GM19351 (cell line): ENCODE measurements around the gene ZNF814.
"Not testable (repeated sequence)": the region's sequence is repeated elsewhere in the genome, so short reads cannot be mapped to it uniquely, and the experiment has no call there.

Experiments
- ATAC-seq: cut with Tn5 transposase; IDR thresholded peaks from one replicate; pipeline ENCODE4 v1.9.1; 2021; ENCODE audit warnings: mild to moderate bottlenecking, moderate library complexity; ENCODE audit not compliant: unreplicated experiment

The ZNF814 gene

DNA sequence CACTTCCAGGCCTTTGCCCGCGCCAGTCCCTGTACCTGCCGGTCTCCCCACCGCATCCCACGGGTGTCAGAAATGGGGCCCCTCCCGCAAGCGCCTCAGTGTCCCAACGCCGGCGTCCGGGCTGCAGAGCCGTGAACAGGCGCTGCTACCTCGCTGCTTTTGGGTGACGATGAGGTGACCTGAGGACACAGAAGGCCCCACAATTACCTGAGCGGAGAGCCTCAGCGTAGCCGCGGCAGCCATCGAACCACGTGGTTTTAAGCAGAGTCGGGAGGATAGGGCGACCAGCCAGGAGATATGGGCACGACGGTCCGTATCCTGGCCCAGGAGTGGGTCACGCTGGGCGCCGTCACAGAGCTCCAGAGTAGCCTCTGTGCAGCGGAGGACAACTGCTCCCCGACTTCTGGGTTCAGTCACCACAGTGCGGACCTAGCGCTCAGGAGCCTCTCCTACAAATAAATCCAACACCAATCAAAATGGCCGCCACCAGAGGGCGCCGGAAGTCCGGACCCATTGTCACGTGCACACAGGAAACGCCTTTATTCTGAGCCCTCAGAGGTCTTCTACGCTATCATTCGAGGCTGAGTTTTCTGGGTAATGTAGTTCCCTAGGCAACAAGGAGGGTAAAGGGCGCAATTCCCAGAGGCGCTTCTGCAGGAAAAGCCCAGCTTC lies at the start of gene ZNF814:
Gene ZNF814 (minus strand): TSS at position 478 of the 672 bp plus-strand sequence. CDS start 235 bp downstream, at position 243.
- peak; percentile 86 for ATAC-seq

DNA sequence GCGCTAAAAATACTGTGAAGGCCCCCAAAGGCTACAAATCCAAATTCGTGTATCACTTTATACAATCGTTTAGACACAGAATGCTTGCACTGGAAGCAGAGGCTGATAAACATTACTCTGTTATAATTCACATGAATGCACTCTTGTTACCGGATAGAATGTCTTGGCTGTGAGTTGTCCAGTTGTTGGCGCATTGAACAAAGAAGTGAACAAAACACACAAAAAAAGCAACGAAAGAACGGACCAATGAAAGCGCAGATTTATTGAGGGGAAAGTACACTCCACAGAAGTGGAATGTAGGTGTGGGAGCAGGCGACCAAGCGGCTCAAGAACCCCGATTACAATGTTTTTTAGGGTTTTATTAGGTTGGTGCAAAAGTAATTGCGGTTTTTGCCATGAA lies 46.9 kb upstream of the ZNF814 start:
- no peak for ATAC-seq

DNA sequence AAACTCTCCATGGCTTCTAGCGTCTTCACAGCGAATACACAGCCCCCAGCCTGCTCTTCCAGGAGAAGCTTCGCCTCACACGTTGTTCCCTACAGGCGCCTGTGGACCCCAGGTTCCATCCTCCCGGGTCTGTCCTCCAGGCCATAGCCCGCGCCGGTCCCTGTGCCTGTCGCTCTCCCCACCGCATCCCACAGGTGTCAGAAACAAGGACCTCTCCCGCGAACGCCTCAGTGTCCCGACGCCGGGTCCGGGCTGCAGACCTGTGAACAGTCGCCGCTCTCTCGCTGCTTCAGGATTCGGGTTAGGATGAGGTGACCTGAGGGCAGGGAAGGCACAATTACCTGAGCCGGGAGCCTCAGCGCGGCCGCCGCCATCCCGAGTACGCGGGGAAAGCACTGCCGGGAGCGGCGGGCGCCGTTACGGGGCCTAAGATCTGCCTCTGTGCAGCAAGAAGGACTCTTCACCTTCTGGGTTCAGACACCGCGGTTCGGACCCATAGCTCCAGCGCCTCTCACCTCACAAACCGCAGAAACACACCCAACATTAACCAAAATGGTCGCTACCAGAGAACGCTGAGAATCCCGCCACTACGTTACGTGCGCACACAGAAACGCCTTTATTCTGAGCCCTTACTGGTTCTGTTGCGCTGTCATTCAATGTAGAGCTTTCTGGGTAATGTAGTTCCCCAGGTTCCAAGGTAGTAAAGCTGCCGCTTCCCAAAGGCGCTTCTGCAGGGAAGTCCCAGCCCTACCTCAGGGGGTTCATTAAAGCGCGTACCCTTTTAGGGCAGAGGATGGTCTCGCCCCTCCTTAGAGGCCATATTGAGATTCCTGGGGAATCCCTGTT lies 46.2 kb upstream of the ZNF814 start, which contains the start of gene ZNF418:
Gene ZNF418 (minus strand): TSS at position 583 of the 846 bp plus-strand sequence. CDS start 1,580 bp downstream, outside the sequence.
- ATAC-seq: no peak

DNA sequence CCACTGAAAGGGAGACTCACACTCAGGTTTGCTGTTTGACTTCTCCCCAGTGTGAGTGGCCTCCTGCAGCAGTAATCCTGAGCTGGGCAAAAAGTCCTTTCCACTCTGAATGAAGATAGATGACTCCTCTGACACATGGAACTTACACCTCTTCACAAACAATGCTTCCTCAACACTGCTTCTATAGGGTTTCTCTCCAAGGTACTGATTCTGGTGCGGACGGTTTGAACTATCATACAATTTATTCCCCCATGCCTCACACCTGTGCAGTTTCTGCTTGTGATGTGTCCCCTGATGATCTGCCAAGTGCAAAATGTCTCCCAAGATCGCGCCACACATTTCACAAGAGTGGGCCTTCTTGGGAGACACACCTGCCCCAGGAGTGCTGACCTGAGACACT lies 38.8 kb upstream of the ZNF814 start:
- ATAC-seq: no peak

DNA sequence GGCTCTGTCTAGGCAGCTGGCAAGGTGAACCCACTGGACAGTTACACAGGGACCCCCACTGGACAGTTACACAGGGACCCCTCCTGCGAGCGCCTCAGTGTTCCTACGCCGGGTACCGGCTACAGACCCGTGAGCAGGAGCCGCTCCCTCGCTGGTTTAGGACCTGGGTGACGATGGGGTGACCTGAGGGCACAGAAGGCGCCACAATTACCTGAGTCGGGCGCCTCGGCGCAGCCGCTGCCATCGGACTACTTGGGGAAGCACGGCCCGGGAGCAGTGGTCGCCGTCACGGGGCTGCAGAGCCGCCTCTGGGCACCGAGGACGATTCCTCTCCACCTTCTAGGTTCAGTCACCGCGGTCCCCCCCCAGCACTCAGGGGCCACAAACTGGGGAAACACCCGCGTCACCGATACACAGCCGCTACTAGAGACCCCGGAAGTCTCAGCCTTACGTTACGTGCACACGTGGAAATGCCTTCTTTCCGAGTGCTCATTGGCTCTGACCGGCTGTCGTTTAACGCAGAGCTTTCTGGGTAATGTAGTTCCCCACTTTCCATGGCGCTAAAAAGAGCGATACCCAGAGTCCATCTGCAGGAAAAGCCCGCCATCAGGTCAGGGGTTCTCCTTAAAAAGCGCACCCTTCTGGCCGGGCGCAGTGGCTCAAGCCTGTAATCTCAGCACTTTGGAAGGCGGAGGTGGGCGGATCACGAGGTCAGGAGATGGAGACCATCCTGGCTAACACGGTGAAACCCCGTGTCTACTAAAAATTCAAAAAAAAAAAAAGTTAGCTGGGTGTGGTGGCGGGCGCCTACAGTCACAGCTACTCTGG lies 27.5 kb upstream of the ZNF814 start, which contains the start of gene ZNF417:
Gene ZNF417 (minus strand): TSS at position 425 of the 828 bp plus-strand sequence. CDS start 181 bp downstream, at position 244.
- ATAC-seq: peak; percentile 98

DNA sequence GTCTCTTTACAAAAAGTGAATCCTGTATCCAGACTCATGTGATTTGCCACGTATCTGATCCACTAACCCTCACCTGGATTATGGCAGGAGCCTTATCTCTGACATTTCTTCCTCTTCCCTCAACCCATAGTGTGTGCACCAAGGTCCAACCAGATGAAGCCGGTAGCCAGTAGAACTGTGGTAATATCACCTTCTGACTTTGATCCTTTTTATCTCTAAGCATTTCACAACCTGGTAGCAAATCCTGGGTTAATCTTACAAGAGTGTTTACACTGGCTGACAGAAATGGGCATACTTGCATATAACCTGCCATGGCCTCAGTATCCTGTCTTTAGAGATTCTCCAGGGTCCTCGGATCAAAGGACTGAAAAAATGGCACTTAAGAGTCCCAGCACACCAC lies 25.7 kb upstream of the ZNF814 start:
- ATAC-seq: no peak

DNA sequence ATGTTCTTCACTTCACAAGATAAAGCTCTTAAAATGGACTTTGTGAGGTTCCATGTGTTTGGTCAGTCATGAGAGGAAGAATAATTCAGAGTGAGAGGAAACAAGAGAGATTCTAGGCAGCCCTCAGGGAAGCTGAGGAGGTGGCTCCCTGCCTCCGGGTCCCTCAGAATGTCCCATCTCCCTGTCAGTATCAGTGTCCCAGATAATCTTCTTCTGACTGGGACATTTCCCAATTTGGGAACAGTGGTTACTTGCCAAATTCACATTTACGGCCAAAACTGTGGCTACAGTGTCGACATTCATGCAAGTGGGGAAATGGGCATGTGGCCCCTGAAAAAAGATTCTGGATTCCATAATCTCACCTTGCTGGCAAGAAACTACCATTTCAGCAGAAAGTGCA lies 18.6 kb upstream of the ZNF814 start:
- no peak for ATAC-seq

DNA sequence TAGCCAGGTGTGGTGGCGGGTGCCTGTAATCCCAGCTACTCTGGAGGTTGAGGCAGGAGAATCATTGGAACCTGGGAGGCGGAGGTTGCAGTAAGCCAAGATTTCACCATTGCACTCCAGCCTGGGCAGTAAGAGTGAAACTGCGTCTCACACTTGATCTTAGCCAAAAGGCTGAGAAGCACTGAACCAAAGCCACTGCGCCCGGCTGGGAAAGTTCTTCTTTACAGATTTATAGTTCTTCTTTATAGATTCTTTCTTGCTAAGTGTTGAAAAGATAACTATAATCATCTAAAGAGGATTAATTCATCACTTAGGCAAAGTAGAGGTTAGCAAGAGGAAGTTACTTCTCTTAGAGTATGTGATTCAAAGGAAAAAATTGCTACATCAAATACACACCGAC lies 16.4 kb upstream of the ZNF814 start:
- no peak for ATAC-seq

DNA sequence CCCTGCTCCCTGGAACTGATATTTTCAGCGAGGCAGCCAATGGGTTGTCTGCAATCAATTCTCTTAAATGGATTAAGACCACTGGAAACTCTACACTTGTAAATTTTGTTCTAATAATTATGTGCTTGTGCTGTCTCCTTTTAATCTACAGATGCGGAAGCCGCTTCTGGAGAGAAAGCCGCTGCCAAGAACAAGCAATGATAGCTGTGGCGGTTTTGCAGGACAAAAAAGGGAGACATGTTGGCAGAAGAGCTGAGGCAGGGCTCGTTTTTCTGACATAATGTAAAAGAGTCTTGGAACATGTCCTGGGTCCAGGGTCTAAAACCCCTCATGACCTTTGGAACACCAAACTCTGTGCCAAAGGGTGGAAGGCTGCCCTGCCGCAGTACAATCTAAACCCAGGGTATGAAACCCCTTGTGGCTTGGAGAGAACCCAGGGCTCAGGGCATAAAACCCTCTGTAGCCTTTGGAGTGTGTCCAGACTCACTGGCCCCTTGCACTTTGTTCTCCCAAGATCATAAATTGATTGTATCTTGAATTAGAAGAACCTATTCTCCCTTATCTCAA lies 14.9 kb upstream of the ZNF814 start:
- ATAC-seq: no peak

DNA sequence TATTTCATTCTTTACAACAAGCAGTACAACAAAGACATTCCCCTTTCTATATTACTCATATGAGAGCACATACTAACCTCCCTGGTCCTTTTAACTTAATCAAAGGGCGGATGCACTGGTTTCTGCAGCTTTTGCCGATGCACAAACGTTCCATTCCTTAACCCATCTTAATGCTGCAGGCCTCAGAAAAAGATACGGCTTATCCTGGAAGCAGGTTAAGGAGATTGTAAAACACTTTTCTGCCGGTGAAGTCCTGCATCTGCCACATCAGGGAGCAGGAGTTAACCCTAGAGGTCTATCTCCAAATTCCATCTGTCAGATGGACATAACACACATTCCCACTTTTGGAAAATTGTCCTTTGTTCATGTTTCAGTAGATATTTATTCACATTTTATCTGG lies 11.5 kb upstream of the ZNF814 start:
- ATAC-seq: no peak

DNA sequence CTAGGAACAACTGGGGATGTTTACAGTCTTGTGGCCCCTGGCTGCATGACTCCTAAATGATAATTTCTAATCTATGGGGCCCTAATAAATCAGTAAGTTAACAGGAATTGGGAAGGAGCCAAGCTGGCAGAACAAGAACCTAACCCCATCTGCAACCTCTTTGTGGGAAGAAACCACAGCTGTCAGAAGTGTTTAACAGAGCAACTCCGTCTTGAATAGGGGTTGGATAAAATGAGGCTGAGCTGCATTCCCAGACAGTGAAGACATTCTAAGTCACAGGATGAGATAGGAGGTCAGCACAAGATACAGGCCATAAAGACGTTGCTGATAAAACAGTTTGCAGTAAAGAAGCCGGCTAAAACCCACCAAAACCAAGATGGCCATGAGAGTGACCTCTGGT lies 1.9 kb upstream of the ZNF814 start:
- not testable (repeated sequence) for ATAC-seq

DNA sequence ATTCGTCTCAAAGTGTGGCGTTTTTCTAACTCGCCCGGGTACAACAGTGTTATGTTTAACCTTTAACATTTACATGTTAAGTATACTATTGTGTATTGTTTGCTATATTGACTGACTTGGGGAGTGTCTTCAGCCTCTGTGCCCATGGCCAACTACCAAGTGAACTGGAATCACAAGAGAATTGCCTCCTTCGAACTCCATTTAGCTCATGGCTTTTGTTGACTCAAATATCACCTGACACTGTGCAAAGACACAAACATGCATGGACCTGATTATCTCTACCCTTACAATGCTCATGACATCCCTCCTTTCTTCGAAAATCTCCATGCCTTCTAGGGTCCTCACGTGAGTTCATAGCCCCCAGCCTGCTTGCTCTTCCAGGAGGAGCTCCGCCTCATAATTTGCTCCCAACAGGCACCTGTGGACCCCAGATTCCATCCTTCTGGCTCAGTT lies 704 bp downstream of the ZNF814 start:
- no peak for ATAC-seq

DNA sequence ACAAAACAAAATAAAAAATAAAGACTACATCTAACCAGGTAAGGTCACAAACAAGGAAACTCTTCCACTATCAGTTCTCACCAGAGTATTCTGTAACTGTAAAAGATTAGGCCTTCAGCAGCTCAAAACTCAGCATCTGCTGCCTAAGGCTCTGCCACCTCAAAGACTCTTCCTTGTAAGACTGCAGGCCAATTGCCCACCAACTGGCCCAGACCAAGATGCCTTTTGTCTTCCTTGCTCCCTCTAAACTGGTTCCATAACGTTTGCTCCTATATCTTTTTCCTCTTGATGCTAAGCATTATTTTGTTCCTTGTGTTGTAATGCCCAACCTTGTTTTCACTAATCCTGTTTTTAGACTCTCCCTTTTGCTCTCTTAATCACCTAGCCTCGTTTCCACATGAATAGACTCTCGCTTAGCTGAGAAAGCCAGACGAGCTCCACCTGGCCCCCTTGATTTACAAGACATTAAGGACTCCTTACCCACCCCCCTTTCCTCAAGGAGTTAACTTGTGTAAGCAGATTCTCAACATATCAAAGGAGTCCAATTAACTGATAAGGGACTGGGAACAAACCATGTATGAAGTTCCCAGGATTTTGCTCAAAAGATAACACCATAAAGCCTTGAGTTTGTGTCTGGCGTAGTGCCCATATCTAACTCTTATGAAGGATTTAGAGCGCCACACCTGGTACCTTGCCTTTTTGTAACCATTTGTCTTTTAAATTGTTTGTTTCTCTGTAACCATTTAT lies 1.5 kb downstream of the ZNF814 start:
- no peak for ATAC-seq

DNA sequence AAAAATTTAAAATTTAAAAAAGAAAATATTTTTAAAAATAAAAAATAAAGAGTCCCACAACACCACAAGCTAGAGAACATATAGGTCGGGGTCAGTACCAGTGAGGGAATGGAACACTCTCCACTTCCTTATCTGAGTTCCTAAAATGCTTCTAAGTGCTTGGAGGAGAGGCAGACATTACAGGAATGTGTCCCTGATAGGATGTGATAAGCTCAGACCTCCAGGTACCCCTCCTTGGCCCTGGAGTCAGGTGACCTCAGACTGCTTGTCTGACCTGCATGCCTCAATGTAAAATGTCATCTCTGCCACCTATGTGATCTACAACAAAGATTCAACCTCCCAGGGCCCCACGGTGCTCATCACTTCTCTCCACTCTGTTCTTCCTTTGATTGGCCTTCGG lies 2.8 kb downstream of the ZNF814 start:
- no peak for ATAC-seq

DNA sequence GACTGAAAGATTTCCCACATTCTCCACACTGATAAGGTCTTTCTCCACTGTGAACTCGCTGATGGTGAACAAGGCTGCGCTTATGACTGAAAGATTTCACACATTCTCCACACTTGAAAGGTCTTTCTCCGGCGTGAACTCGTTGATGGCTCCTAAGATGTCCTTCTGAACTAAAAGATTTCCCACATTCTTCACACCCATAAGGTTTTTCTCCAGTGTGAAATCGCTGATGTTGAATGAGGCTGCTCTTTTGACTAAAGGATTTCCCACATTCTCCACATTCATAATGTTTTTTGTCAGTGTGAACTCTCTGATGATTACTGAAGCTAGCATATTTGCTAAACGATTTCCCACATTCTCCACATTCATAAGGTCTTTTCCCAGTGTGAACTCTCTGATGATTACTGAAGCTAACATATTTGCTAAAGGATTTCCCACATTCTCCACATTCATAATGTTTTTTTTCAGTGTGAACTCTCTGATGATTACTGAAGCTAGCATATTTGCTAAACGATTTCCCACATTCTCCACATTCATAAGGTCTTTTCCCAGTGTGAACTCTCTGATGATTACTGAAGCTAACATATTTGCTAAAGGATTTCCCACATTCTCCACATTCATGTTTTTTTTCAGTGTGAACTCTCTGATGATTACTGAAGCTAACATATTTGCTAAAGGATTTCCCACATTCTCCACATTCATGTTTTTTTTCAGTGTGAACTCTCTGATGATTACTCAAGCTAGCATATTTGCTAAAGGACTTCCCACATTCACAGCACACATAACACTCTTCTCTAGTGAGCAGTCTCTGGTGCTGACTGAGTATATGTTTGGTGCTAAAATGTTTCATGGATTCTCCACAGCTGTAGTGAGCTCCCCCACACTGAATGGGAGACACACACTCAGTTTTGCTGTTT lies 14.7 kb downstream of the ZNF814 start:
- ATAC-seq: not testable (repeated sequence)

DNA sequence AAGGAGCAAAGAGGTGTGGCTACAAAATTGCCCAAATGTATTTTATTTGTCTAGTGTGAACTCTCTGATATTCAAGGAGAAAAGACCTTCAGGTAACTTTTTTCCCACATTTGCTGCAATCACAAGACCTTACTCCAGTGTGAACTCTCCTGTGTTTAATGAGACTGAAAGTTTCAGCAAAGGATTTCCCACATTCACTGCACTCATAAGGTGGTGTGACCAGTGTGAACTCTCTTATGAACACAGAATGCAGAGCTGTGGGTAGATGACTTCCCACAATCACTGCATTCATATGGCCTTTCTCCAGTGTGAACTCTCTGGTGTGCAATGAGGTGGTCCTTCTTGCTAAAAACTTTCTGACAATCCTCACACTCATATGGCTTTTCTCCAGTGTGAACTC lies 16.4 kb downstream of the ZNF814 start:
- ATAC-seq: no peak

DNA sequence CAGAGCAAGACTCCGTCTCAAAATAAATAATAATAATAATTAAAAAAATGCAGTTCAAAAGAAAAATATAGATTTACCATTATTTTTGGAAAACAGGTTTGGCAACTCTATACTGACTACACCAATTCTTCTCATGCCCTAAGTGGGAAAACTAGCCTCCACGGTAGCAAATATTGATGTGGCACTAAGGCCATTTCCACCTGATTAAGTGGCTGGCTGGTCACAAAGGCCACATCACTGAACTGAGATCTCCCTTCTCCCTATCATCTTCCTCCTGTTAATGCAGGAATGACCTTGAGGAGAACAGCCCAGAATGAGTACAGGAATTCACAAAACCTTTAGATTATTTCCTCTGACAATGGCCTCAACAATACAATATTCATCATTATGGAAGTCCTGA lies 18.6 kb downstream of the ZNF814 start:
- no peak for ATAC-seq

DNA sequence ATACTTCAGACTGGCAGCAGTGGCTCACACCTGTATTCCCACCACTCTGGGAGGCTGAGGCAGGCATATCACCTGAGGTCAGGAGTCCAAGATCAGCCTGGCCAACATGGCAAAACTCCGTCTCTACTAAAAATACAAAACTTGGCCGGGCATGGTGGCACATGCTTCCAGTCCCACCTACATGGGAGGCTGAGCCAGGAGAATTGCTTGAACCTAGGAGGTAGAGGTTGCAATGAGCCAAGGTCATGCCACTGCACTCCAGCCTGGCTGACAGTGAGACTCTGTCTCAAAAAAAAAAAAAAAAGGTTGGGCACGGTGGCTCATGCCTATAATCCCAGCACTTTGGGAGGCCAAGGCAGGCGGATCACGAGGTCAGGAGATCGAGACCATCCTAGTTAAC lies 19.2 kb downstream of the ZNF814 start:
- not testable (repeated sequence) for ATAC-seq
